Pancreas (tissue), 10 donors: ENCODE results near the gene MED8. TPM values are rescaled to one million over a fixed set of nuclear protein-coding genes. Genes with fewer than 3 reads are reported as not detected.
"Not testable (repeated sequence)": the region's sequence is repeated elsewhere in the genome, so short reads cannot be mapped to it uniquely, and the experiment has no call there.

Source experiments
- ATAC-seq, 4 donors: fragments of 200-7000 bp; cut with Tn5 transposase; one replicate each; pipeline versions ENCODE4 v1.8.0 to v1.9.1; 2020; ENCODE audit warnings: mild to moderate bottlenecking in 4 of 4, moderate library complexity in 4 of 4
- DNase-seq, 6 donors: peaks; one replicate each; pipeline ENCODE4 v3.0.0-alpha.2; 2020
- FAIRE-seq: peaks from 2 replicates; lab custom pipeline; 2012; peaks lifted over from hg19 to GRCh38; lab: Jason Lieb, UNC
- H3K27ac ChIP-seq, 4 donors: fragments of 200-600 bp; sonication (generic); 1 replicate in 3 of 4; 2 replicates in 1 of 4; pipeline versions ENCODE4 v1.5.0 to v1.8.0; 2020
- H3K27me3 ChIP-seq, 4 donors: fragments of 200-600 bp; one replicate each; pipeline ENCODE4 v1.8.0; 2021
- H3K36me3 ChIP-seq, 3 donors: fragments of 200-600 bp; sonication (generic) in 1 of 3; one replicate each; pipeline versions ENCODE4 v1.5.0 to v1.8.0; 2020 to 2021
- H3K4me1 ChIP-seq, 3 donors: fragments of 200-600 bp; one replicate each; pipeline ENCODE4 v1.8.0; 2021
- H3K4me3 ChIP-seq, 4 donors: fragments of 200-600 bp; sonication (generic) in 2 of 4; one replicate each; pipeline versions ENCODE4 v1.5.0 to v1.8.0; 2020 to 2021
- H3K9me3 ChIP-seq, 4 donors: fragments of 200-600 bp; one replicate each; pipeline ENCODE4 v1.8.0; 2021
- CTCF ChIP-seq, 4 donors: fragments of 200-600 bp; sonication (generic) in 3 of 4; IDR thresholded peaks; one replicate each; pipeline versions ENCODE4 v1.5.0 to v1.8.0; 2021; ENCODE audit warnings: antibody characterized with exemption in 4 of 4
- WGBS, 2 donors: extraction: QIAGEN DNeasy Blood & Tissue Kit; methylation state at CpG; one replicate each; pipeline ENCODE4 v1.1.7; 2013; 5-methylcytosine and 5-hydroxymethylcytosine counted together
- intact Hi-C, 3 donors: fragments of 100-400 bp; cut with DNase I; formaldehyde crosslinking; loops; one replicate each; pipeline versions ENCODE4 v1.11.1 to v1.14.2; 2022
- polyA plus RNA-seq, 2 donors: library from polyadenylated mRNA; stranded (reverse); fragments of 200-250 nt; gene quantifications; one replicate each; pipeline ENCODE4 v1.2.3, GENCODE V29; 2013
- total RNA-seq, 6 donors: library from RNA; stranded (reverse); fragmentation: NEBNext Ultra II Directional in 4 of 6; extraction: Animal tissue kit (Norgen Biotek cat#: 25700) in 4 of 6; gene quantifications; one replicate each; pipeline versions ENCODE4 v1.2.1 to v1.2.4, GENCODE V29; 2021 to 2023
- donor health status: healthy with polysubstance abuse.
- donor health status: DM: no; HTN: no; CAD: no; lungs with moderate emphysema.
- donor health status: DM: no; HTN: no; CAD: no.
- donor health status: control.
- donor health status: control.
- donor health status: Bipolar disorder and iron deficiency.
- donor health status: DM: yes; HTN: yes; CAD: no.
- donor health status: DM: no; HTN: no; CAD: no.
- donor health status: DM: no; HTN: no; CAD: no.
- donor health status: DM: yes; HTN: yes; CAD: no.

MED8 gene
- total and polyA plus RNA-seq, 8 donors, result 13.5 to 24.8 (median 16.6) TPM

- Histone ChIP-seq H3K36me3 (peaks cover 4 to 56% (median 15%) of the 10 kb centered on the region in 3 donors), H3K27me3 (no peaks in the 10 kb centered on the region), H3K4me3 (no peak overlapping the region), H3K4me1 (no peaks in the 10 kb centered on the region), H3K27ac (no peak overlapping the region), H3K9me3 (no peaks in the 10 kb centered on the region)
- DNase-seq, result peak in 1 of 6 donors; percentile 32
- intact Hi-C loops, result loop anchor here in 2 of 3 donors (5.0 kb wide), 1 partner anchor 193 kb away; no protein-coding TSS in a partner anchor
- no peak for TF ChIP-seq CTCF (IDR thresholded peaks at IDR 0.05)
- WGBS, 2 donors, result 94 to 96% methylated on average over 13 of the region's 13 CpGs
- no peak for ATAC-seq
- FAIRE-seq, result no peak
Observed at GRCh38 chr1:43419627-43420425, 30.2 kb upstream of the MED8 start.

GRCh38 chr1:43418858-43419257 is 29.3 kb upstream of the MED8 start:
- Histone ChIP-seq H3K36me3 (peaks cover 4 to 48% (median 13%) of the 10 kb centered on the region in 3 donors), H3K4me1 (no peaks in the 10 kb centered on the region), H3K9me3 (no peaks in the 10 kb centered on the region), H3K27me3 (no peaks in the 10 kb centered on the region), H3K27ac (no peak overlapping the region), H3K4me3 (no peak overlapping the region)
- ATAC-seq (no peak), DNase-seq (no peak), FAIRE-seq (no peak)
- intact Hi-C loops, result loop anchor here in 1 of 3 donors (5.0 kb wide), 1 partner anchor 192 kb away; no protein-coding TSS in a partner anchor
- no peak for TF ChIP-seq CTCF (IDR thresholded peaks at IDR 0.05)
- WGBS, 2 donors, result 86 to 94% methylated on average over 4 of the region's 4 CpGs

GRCh38 chr1:43415901-43416300 is 26.3 kb upstream of the MED8 start:
- H3K4me1 ChIP-seq, result no peaks in the 10 kb centered on the region
- no peak for FAIRE-seq
- 77 to 87% methylated on average over 5 of the region's 5 CpGs for WGBS, 2 donors
- no peaks in the 10 kb centered on the region for H3K9me3 ChIP-seq
- DNase-seq, result no peak
- ATAC-seq, result no peak
- no peak overlapping the region for H3K27ac ChIP-seq
- intact Hi-C loops, result loop anchor here in 1 of 3 donors (5.0 kb wide), 1 partner anchor 189 kb away; no protein-coding TSS in a partner anchor
- peaks cover 4 to 30% (median 6%) of the 10 kb centered on the region in 3 donors for H3K36me3 ChIP-seq
- no peak overlapping the region for H3K4me3 ChIP-seq
- no peak for TF ChIP-seq CTCF (IDR thresholded peaks at IDR 0.05)
- no peaks in the 10 kb centered on the region for H3K27me3 ChIP-seq

- Histone ChIP-seq H3K4me3 (no peak overlapping the region), H3K36me3 (peaks cover 4 to 18% (median 6%) of the 10 kb centered on the region in 3 donors), H3K27me3 (no peaks in the 10 kb centered on the region), H3K27ac (no peak overlapping the region), H3K9me3 (no peaks in the 10 kb centered on the region), H3K4me1 (no peaks in the 10 kb centered on the region)
- 78 to 90% methylated on average over 5 of the region's 5 CpGs for WGBS, 2 donors
- DNase-seq (peak in 4 of 6 donors; percentile 37 to 66 (median 54)), FAIRE-seq (no peak), ATAC-seq (peak; percentile 70 to 98 (median 88))
- intact Hi-C loops, result loop anchor here in 1 of 3 donors (5.0 kb wide), 1 partner anchor 187 kb away; no protein-coding TSS in a partner anchor
- peak; percentile 33 to 57 (median 48) for TF ChIP-seq CTCF (IDR thresholded peaks at IDR 0.05)
Observed at GRCh38 chr1:43414634-43415223, 25.1 kb upstream of the MED8 start.

- WGBS, 2 donors, result 97% methylated on average over 1 of the region's 1 CpG
- H3K36me3 ChIP-seq, DNase-seq, H3K4me1 ChIP-seq, H3K27me3 ChIP-seq, intact Hi-C loops, FAIRE-seq, ATAC-seq, H3K4me3 ChIP-seq, H3K27ac ChIP-seq, H3K9me3 ChIP-seq: not testable (repeated sequence)
Observed at GRCh38 chr1:43413426-43413825, 23.8 kb upstream of the MED8 start.
